Esophagus muscularis mucosa (tissue), 4 donors: ENCODE measurements around the gene CHCHD6. TPM values are rescaled to one million over a fixed set of nuclear protein-coding genes. Genes with fewer than 3 reads are reported as not detected.
A peak's percentile ranks its signal among the peaks of the same experiment; 100 is the strongest.

Experiments
- DNase-seq: peaks from one replicate; pipeline ENCODE4 v3.0.0-alpha.2; 2017; ENCODE audit errors: extremely low spot score
- H3K27ac ChIP-seq, 4 donors: fragments of 200-600 bp; sonication (generic); replicated peaks in 1 of 4; 1 replicate in 3 of 4; 2 replicates in 1 of 4; pipeline ENCODE4 v1.5.1; 2016 to 2019; ENCODE audit warnings: mild to moderate bottlenecking in 1 of 4
- H3K27me3 ChIP-seq, 4 donors: fragments of 200-600 bp; sonication (generic); one replicate each; pipeline versions ENCODE4 v1.5.1 to v1.6.0; 2016 to 2019
- H3K36me3 ChIP-seq, 4 donors: fragments of 200-600 bp; sonication (generic); one replicate each; pipeline ENCODE4 v1.5.1; 2016 to 2019
- H3K4me1 ChIP-seq, 4 donors: fragments of 200-600 bp; sonication (generic); one replicate each; pipeline ENCODE4 v1.5.1; 2016 to 2019
- H3K4me3 ChIP-seq, 4 donors: fragments of 200-600 bp; sonication (generic); 1 replicate in 2 of 4; 2 replicates in 2 of 4; pipeline ENCODE4 v1.5.1; 2016 to 2019; ENCODE audit warnings: mild to moderate bottlenecking in 4 of 4, moderate library complexity in 1 of 4
- H3K9me3 ChIP-seq, 4 donors: fragments of 200-600 bp; sonication (generic); 1 replicate in 3 of 4; 2 replicates in 1 of 4; pipeline ENCODE4 v1.5.1; 2016 to 2019
- CTCF ChIP-seq, 3 experiments: fragments of 200-600 bp in 2 of 3; fragments of 450-650 bp in 1 of 3; sonication (generic) in 2 of 3; IDR thresholded peaks; one replicate each; pipeline ENCODE4 v1.5.1; 2017 to 2019; ENCODE audit warnings: antibody characterized with exemption in 3 of 3, mild to moderate bottlenecking in 2 of 3, moderate library complexity in 1 of 3
- EP300 ChIP-seq: sonication (generic); formaldehyde crosslinking; IDR thresholded peaks from one replicate; pipeline ENCODE4 v1.6.1; 2017; ENCODE audit warnings: antibody characterized with exemption
- POLR2A ChIP-seq: fragments of 450-650 bp; IDR thresholded peaks from one replicate; pipeline ENCODE4 v1.6.1; 2017; ENCODE audit warnings: antibody characterized with exemption, moderate library complexity, mild to moderate bottlenecking, low read depth
- POLR2AphosphoS5 ChIP-seq, 2 donors: sonication (generic); formaldehyde crosslinking; IDR thresholded peaks; one replicate each; pipeline ENCODE4 v1.6.1; 2017; ENCODE audit warnings: antibody characterized with exemption in 2 of 2
- whole genome bisulfite sequencing: methylation state at CpG from one replicate; pipeline ENCODE4 v1.1.5; 2018; 5-methylcytosine and 5-hydroxymethylcytosine counted together
- intact Hi-C: fragments of 100-400 bp; cut with DNase I; formaldehyde crosslinking; loops from one replicate; pipeline ENCODE4 v1.15.1; 2023
- total RNA-seq, 4 donors: library from RNA; depleted of rRNA; stranded (reverse); fragments of >200 nt; gene quantifications; one replicate each; pipeline versions ENCODE4 v1.1.0 to v1.2.1, GENCODE V29; 2016

The CHCHD6 gene
- total RNA-seq, 4 donors from 2014 or later = 10.3 to 13.4 (median 12.1) TPM

- 82% methylated on average over 7 of the region's 7 CpGs for WGBS
- TF ChIP-seq POLR2AphosphoS5 (IDR thresholded peaks at IDR 0.05) (no peak), CTCF (IDR thresholded peaks at IDR 0.05) (no peak), POLR2A (no peak), EP300 (no peak)
- intact Hi-C loops = no loop called here
- H3K9me3 ChIP-seq = no peaks in the 10 kb centered on the region
- H3K36me3 ChIP-seq = no peaks in the 10 kb centered on the region
- peaks cover 5 to 9% (median 7%) of the 10 kb centered on the region in 4 donors for H3K4me1 ChIP-seq
- H3K27me3 ChIP-seq = peaks cover 0 to 39% (median 3%) of the 10 kb centered on the region in 4 donors
- H3K4me3 ChIP-seq = no peak overlapping the region
- no peak for DNase-seq
- no peak overlapping the region for H3K27ac ChIP-seq
Observed at GRCh38 chr3:126699011-126699410, 5.0 kb upstream of the CHCHD6 start.

GRCh38 chr3:126704494-126705214, 614 bp downstream of the CHCHD6 start:
- WGBS = 7% methylated on average over 36 of the region's 44 CpGs
- Histone ChIP-seq H3K4me1 (peaks cover 12 to 20% (median 17%) of the 10 kb centered on the region in 4 donors), H3K36me3 (no peaks in the 10 kb centered on the region), H3K9me3 (no peaks in the 10 kb centered on the region), H3K27ac (peak overlapping the region; percentile 0 to 61 (median 36)), H3K4me3 (peak overlapping the region; percentile 64 to 98 (median 76)), H3K27me3 (no peaks in the 10 kb centered on the region)
- intact Hi-C loops = no loop called here
- peak; percentile 91 for DNase-seq
- TF ChIP-seq EP300 (no peak), POLR2A (no peak), CTCF (IDR thresholded peaks at IDR 0.05) (no peak), POLR2AphosphoS5 (IDR thresholded peaks at IDR 0.05) (no peak)

- WGBS = 77% methylated on average over 3 of the region's 3 CpGs
- Histone ChIP-seq H3K4me3 (no peak overlapping the region), H3K36me3 (no peaks in the 10 kb centered on the region), H3K27ac (no peak overlapping the region), H3K4me1 (peaks cover 12 to 20% (median 17%) of the 10 kb centered on the region in 4 donors), H3K27me3 (no peaks in the 10 kb centered on the region), H3K9me3 (no peaks in the 10 kb centered on the region)
- intact Hi-C loops = no loop called here
- TF ChIP-seq POLR2A = no peak
- TF ChIP-seq CTCF (IDR thresholded peaks at IDR 0.05) = no peak
- no peak for TF ChIP-seq POLR2AphosphoS5 (IDR thresholded peaks at IDR 0.05)
- no peak for TF ChIP-seq EP300
- no peak for DNase-seq
Observed at GRCh38 chr3:126706631-126707030, 2.6 kb downstream of the CHCHD6 start.

GRCh38 chr3:126711121-126711760, 7.2 kb downstream of the CHCHD6 start:
- Histone ChIP-seq H3K27ac (no peak overlapping the region), H3K9me3 (no peaks in the 10 kb centered on the region), H3K4me1 (no peaks in the 10 kb centered on the region), H3K36me3 (no peaks in the 10 kb centered on the region), H3K27me3 (no peaks in the 10 kb centered on the region), H3K4me3 (no peak overlapping the region)
- no peak for DNase-seq
- intact Hi-C loops = no loop called here
- TF ChIP-seq EP300 (no peak), POLR2AphosphoS5 (IDR thresholded peaks at IDR 0.05) (no peak), CTCF (IDR thresholded peaks at IDR 0.05) (no peak), POLR2A (no peak)
- 98% methylated on average over 8 of the region's 8 CpGs for WGBS
